Fibroblast of skin of right biceps (primary cell): ENCODE results near the gene GPC5.
A peak's percentile ranks its signal among the peaks of the same experiment; 100 is the strongest.

Experiments
- DNase-seq: peaks from one replicate; pipeline ENCODE4 v3.0.0-alpha.2; 2013

Gene GPC5

GRCh38 chr13:91598655-91599054 lies 200.2 kb downstream of the GPC5 start:
- DNase-seq: no peak

DNA sequence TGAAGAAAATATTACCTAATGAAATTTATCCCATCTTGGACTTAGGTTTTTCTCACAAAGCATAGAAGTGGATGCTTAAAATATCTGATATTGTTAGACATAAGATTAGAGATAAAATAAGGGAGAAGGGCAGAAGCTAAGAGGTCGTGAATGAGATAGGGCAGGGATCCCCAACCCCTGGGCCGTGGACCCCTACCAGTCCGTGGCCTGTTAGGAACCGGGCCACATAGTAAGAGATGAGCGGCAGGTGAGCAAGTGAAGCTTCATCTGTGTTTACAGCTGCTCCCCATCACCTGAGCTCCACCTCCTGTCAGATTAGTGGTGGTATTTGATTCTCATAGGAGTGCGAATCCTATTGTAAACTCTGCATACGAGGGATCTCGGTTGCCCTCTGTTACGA lies 202.9 kb downstream of the GPC5 start:
- no peak for DNase-seq

DNA sequence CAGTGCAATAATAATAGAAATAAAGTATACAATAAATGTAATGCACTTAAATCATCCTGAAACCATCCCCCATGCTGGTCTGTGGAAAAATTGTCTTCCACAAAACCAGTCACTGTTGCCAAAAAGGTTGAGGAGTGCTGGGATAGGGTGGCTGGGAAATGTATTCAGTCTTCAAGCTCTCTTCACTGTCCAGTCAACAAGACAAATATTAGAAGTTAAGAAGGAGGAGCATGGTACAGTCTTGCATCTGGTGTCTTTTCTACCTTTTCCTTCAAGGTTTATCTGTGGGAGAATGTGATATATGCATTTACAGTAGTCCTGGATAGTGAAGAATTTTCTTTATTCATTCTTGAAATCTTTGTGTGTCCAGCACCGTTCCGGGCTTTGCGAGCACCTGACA lies 203.4 kb downstream of the GPC5 start:
- DNase-seq: no peak

DNA sequence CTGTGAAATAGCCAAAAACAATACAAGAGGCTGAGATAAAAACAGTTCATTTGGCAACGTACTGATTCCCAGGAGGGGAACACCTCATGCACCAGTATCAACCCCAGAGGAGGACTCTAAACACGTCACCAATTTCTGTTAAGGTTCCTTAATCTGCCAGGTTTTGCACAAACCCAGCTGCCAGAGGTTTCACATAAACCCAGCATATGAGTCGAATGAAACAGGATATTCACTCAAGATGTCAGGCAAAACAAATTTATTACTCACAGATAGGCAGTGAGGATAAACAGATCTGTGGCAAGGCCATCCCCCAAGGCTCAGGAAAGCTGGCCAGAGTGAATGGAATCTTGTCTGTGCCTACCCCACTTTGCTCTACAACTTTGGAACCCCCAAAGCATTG lies 210.9 kb downstream of the GPC5 start:
- peak; percentile 58 for DNase-seq

GRCh38 chr13:91618315-91618714 lies 219.9 kb downstream of the GPC5 start:
- no peak for DNase-seq

- DNase-seq: no peak
Observed at GRCh38 chr13:91620670-91621141, 222.3 kb downstream of the GPC5 start.

GRCh38 chr13:91621161-91621560 lies 222.7 kb downstream of the GPC5 start:
- DNase-seq: no peak

DNA sequence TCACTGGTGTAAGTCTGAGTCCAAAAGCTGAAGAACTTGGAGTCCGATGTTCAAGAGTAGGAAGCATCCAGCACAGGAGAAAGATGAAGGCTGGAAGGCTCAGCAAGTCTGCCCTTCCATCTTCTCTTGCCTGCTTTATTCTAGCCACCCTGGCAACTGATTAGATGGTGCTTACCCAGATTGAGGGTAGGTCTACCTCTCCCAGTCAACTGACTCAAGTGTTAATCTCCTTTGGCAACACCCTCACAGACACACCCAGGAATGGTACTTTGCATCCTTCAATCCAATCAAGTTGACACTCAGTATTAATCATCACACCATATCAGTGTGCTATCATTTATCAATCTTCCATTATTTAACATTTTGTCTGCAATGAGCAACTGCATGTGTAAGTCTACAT lies 223.5 kb downstream of the GPC5 start:
- DNase-seq: no peak

GRCh38 chr13:91622778-91623550 lies 224.5 kb downstream of the GPC5 start:
- DNase-seq: no peak

DNA sequence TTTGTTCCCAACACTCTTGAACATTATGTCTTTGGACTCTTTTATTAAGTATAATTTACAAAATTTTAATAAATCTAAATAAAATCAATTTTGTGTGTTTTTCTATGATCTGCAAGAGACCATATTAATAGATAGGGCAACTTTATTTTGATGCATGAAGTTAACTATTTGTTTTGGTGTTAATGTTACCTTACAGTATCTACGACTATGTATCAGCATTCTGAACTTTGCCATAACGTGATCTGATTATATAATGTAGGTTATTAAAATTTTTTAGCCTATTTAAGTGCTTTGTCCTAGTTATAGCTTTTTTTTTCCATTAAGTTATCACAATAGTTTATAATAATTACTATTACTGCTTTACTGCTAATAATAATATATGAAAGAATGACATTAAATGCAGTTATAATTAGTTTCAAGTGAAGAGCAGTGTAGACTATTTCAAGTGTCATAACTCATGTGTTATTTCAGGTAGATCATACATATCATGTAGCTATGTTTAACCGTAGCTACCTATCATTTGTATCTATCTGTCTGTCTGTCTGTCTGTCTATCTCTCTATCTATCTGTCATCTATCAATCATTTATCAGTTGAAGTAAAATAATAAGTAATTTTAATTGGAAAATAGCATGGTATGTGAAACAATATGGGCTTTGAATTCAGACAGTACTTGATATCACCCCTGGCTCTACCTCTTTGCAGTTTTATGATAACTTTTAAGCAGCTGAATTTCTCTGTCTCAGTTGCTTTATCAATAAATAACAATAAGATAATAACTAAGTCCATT lies 229.7 kb downstream of the GPC5 start:
- DNase-seq: no peak

DNA sequence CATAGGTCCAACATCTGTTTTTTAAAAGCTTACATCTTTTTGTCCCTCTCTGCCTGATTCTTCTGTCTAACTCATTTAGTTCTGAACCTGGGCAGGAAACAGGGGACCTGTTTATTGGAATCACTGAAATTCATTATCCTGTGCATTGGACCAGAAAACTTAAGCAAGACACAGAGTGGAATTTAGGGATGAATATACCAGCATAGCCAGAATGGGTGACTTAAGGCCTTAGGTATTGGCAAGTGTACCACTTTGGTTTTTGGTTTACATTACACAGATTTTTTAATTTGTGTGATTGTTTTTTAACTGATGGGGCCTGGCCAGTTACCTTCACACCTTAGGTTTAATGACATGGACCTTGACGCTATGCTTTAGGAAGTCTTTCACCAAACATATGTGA lies 232.5 kb downstream of the GPC5 start:
- peak; percentile 22 for DNase-seq

DNA sequence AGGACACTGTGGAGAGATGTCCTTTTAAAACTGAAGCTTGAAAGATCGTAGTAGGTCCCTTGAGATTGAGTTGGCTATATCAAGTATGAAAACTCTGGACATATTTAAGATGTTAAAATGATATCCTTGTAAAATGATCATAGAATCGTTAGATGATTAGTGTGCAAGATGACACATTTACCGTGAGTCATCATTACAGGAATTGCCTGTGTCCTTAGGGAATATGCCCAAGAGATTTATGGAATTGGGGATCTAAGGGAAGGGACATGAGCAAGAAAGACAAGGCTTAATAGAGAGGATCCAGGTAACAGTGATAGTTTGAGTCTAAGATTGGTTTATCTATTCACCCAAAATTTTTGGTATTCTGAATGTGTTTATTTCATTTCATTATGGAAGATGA lies 233.7 kb downstream of the GPC5 start:
- DNase-seq: peak; percentile 79

GRCh38 chr13:91639330-91639729 lies 240.9 kb downstream of the GPC5 start:
- DNase-seq: peak; percentile 25

DNA sequence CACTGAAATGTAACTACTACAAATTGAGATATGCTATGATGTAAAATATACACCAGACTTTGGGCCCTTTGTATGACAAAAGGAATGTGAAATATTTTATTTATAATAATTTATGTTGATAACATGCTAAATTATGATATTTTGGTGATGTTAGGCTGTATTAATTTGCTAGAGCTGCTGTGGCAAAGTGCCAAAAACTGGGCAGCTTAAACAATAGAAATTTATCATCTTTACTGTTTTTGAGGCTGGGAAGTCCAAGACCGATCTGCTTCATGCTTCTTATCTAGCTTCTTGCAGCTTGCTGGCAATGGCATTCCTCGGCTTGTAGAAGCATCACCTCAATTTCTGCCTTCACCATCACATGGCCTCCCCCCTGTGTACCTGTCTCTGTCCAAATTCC lies 245.0 kb downstream of the GPC5 start:
- no peak for DNase-seq

- no peak for DNase-seq
Observed at GRCh38 chr13:91644806-91645205, 246.4 kb downstream of the GPC5 start.

- DNase-seq: peak; percentile 55
Observed at GRCh38 chr13:91647361-91647990, 249.1 kb downstream of the GPC5 start.

GRCh38 chr13:91648012-91648411 lies 249.6 kb downstream of the GPC5 start:
- DNase-seq: no peak

GRCh38 chr13:91649456-91649855 lies 251.0 kb downstream of the GPC5 start:
- DNase-seq: no peak

- DNase-seq: peak; percentile 45
Observed at GRCh38 chr13:91652404-91653301, 254.2 kb downstream of the GPC5 start.

DNA sequence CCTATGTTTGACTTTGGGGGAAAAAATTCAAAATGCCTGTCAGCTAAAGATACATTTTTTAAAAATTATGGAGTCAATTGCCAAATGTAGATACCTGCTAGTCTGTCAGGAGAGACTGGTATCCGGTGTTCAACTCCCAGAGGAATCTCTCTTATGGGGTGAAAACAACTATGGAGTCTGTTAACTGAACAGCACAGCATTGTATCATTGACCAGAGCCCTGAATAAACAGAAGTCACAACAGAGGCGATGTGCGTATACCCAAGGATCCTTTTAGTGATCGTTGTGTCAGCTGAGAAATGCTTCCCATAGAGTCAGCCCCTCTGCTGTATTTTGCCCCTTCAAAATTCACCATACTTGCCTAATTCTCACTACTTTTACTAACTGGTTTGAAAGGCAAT lies 257.3 kb downstream of the GPC5 start:
- DNase-seq: no peak

GRCh38 chr13:91657283-91657682 lies 258.9 kb downstream of the GPC5 start:
- DNase-seq: no peak

DNA sequence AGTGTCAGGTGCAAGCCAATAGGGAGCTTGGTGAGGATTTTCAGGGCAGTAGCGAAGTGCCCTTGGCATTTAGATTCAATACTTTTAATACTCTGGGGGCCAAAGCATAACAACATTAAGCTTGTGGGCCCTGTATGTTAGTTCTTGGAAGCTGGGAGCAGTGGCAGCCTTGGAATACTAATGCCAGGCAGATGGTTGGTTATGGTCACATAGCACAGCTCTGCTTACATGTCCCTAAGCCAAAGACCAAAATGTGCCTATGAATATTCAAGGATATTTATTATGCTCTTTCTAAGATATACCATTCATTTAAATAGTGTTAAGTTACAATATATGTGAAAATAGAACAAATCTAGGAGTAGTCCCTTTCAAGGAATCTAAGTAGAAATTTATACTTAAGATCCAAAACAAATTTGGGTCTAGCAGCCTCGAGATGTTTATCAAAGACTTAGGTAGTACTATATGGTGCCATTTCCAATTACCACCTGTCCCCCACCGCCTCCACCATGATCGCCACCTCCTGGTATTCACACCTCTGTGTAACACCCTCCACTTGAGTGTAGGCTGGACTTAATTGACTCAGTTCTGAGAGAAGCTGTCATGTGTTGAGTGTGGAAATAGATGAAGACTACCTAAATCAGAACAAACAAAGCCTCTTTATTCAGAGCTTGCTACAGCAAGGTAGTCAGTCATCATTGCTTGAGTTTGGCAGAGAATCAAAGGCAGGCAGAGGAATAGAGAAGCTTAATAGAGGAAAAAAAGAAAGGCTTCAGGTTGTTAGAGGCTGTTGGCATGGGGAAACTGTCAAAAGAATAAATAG lies 261.0 kb downstream of the GPC5 start:
- no peak for DNase-seq
